Panc1 (cell line): ENCODE measurements around the gene THADA.

Experiments used
- CTCF ChIP-seq: fragments of 450-650 bp; IDR thresholded peaks from 2 replicates; pipeline ENCODE4 v1.5.1; 2017; ENCODE audit warnings: mild to moderate bottlenecking
- POLR2AphosphoS5 ChIP-seq: IDR thresholded peaks from 2 replicates; pipeline ENCODE4 v1.6.1; 2012; ENCODE audit warnings: mild to moderate bottlenecking, low read depth, low read length, moderate library complexity
- REST ChIP-seq, 2 experiments: IDR thresholded peaks; 2 replicates each; pipeline ENCODE4 v1.6.1; 2011 to 2012; ENCODE audit warnings: low read depth in 2 of 2, control low read depth in 1 of 2, low read length in 1 of 2, mild to moderate bottlenecking in 1 of 2, moderate library complexity in 1 of 2; ENCODE audit not compliant: insufficient read depth in 1 of 2
- SIN3A ChIP-seq: IDR thresholded peaks from 2 replicates; pipeline ENCODE4 v1.6.1; 2012; ENCODE audit warnings: low read depth, mild to moderate bottlenecking, low read length, moderate library complexity, borderline replicate concordance; ENCODE audit not compliant: insufficient read depth

- TF ChIP-seq REST (IDR thresholded peaks at IDR 0.05; ENCODE audit: insufficient read depth in 1 of 2, low read depth in 2 of 2, low read length in 1 of 2) = no peak
- TF ChIP-seq CTCF = no peak
- no peak for TF ChIP-seq POLR2AphosphoS5
- no peak for TF ChIP-seq SIN3A
These were observed 250.9 kb downstream of the THADA start for GRCh38 chr2:43344868-43345373.
